ENCODE data around the gene UBLCP1.
"Not testable (repeated sequence)": the region's sequence is repeated elsewhere in the genome, so short reads cannot be mapped to it uniquely, and the experiment has no call there.

Gene UBLCP1

DNA sequence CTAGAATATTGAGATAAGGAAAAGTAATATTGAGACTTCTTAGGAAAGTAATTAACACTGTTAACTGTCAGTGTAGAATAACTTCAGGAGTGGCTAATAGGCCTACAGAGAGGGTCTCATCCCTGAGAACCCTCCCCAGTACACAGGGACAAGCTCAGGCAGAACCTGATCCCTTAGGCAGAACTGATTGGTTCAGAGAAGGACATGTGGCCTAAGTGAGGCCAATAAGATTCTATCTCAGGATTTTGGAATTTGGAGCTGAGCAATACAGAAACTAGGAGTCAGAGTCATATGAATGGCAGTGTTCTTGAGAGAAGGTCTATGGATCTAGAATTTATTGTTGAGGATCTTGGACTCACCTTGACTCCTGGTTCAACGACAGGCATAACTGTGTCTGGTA lies 10.9 kb upstream of the UBLCP1 start:
- DNase-seq = no peak

GRCh38 chr5:159257007-159257406 lies 6.1 kb upstream of the UBLCP1 start:
- DNase-seq = no peak

- no peak for DNase-seq
These were observed 5.3 kb upstream of the UBLCP1 start for GRCh38 chr5:159257629-159258283.

DNA sequence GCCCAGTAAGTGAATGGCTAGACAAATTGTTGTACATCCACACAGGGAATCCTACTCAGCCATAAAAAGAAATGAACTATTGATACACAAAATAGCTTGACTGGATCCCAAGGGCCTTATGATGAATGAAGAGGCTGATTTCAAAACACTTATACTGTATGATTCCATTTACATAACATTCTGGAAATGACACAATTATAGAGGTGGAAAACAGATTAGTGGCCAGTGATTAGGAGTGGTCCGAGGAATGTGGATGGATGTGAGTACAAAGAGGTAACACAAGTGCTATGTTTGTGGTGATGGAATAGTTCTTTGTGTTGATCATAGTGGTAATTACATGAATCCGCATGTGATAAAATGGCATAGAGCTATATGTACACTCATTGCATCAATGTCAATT lies 4.7 kb upstream of the UBLCP1 start:
- no peak for DNase-seq

- not testable (repeated sequence) for DNase-seq
These were observed 2.9 kb upstream of the UBLCP1 start for GRCh38 chr5:159260212-159260611.

DNA sequence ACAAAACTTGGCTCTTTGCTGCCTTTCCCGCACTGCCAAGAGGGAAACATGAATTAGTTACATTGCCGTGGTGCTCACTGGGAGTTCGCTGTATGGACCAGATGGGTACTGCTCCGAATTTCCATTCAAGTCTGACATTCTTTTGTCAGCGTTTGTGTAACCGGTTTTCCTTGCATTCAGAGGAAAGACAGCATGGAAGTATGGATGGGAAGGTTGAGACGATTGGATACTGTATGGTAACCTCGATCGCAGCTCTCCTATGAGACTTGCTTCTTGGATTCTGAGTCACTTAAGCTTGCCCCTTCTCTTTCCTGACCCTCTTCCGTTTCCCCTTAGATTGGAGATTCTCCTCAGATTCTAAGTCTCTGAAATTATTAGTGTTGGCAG lies 625 bp upstream of the UBLCP1 start:
- DNase-seq = no peak

- no peak for DNase-seq
These were observed 447 bp downstream of the UBLCP1 start for GRCh38 chr5:159263569-159263905.

DNA sequence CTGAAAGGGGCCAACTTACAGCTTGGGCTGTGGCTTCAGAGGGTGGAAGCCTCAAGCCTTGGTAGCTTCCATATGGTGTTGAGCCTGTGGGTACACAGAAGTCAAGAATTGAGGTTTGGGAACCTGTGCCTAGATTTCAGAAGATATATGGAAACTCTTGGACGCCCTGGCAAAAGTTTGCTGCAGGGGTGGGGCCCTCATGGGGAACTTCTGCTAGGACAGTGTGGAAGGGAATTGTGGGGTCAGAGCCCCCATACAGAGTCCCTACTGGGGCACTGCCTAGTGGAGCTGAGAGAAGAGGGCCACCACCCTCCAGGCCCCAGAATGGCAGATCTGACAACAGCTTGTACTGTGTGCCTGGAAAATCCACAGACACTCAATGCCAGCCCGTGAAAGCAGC lies 3.7 kb downstream of the UBLCP1 start:
- not testable (repeated sequence) for DNase-seq

GRCh38 chr5:159269723-159270122 lies 6.6 kb downstream of the UBLCP1 start:
- DNase-seq = no peak

DNA sequence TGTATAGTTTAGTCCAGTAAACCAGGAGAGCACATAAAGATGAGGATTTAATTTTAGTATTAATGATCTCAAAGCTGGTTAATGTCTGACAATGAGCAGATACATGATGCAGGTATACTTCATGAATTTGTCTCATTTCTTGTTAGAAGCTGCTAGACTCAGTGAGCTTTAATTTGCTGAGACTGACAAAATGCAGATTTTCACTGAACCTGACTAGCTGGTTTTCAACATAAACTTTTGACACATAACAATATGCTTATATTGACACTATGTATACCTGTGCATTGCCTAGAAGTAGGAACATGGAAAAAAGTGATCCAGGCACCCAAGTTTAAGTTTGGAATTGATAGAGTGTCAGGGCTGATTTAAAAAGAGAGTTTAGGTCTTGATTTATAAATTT lies 10.8 kb downstream of the UBLCP1 start:
- no peak for DNase-seq

GRCh38 chr5:159274676-159275075 lies 11.6 kb downstream of the UBLCP1 start:
- DNase-seq = no peak

DNA sequence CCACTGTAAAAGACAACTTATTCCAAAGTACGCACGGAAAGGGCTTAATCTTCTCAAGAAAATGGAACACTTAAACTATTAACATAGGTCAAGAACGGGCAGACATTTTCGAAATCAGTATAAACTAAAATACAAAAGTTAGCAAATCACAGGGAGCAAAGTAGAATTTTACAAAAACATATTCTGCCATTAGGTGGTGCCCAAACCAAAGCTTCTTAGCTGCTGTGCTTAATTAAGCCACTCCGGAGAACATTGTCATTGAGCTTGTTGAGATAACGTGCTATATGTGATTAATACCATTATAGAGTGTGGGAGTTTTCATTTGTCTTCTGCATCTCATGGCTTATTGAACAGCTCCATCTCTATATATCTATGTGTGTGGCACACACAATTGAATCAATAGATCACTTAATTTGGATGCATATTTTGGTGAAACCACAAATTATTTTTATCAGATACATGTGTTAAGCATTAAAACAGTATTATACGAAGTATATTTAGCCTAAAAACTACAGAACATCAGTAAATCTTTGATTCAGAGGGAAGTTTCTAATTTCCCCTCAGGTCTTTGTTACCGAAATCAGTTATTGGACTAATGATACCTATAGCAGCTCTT lies 23.4 kb downstream of the UBLCP1 start:
- peak; percentile 21 for DNase-seq

DNA sequence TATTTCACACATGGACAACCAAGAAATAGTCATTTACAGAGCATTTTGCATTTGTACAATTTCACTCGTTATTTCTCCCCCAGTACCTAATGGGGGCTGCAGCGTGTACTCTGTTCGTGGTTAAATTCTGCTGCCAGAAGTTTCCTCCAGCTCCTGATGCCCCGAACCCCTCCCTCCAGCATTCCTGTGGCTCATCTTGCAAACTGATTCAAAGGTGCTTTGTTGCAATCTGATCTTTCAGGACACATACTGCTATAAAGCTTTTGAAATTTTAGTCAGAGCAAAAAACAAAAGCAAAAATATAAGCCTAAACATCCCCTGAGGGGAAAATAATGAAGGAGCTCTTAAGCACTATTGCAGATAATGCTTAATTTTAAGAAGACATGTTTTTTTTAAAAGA lies 27.7 kb downstream of the UBLCP1 start:
- DNase-seq = no peak

GRCh38 chr5:159294921-159295320 lies 31.8 kb downstream of the UBLCP1 start:
- no peak for DNase-seq

GRCh38 chr5:159297300-159297699 lies 34.2 kb downstream of the UBLCP1 start:
- not testable (repeated sequence) for DNase-seq

DNA sequence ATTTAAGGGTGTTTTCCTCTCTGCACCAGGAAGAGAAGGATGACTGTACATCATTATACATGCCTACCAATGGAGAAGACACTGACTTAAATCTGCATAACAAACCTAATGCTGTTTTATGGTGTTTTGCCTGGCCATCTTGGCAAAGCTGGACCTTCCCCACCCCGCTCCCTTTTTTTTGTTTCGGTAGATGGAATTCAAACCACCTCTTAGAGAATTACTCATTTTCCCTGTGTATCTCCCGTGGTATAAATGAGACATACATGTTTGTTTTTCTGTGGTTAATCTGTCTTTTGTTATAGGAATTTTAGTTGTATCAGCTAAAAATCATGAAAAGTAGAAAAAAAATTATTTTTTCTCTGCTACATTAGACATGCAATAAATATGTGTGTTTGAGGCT lies 38.4 kb downstream of the UBLCP1 start:
- DNase-seq = no peak

DNA sequence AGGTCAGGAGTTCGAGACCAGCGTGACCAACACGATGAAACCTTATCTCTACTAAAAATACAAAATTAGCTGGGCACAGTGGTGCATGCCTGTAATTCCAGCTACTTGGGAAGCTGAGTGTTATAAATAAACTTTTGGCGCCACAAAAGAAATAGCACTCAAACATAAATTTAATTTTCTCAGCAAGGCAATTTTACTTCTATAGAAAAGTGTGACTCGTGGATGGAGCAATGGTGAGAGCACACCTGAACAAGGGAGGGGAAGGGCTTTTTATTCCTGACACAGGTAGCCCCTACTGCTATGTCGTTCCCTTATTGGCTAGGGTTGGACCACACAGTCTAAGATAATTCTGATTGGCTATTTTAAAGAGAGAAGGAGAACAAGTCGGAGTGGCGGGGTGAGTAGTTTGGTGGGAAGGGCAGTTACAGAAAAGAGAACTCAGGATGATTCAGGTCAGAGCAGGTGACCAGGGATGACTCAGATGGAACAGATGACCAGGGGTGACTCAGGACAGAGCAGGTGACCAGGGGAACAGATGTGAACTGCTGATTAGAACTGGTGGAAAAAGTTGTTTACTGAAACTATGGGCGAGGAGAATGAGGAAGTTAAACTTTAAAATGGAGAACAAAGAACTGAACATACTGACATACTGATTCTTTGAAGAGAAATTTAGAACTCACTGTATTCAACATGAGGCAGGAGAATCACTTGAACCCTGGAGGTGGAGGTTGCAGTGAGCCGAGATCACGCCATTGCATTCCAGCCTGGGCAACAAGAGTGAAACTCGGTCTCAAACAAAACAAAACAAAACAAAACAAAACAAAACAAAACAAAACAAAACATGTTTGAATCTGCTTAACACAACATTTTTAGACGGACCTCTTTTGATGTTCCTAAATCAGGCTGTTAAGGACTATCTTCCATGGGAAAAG lies 39.1 kb downstream of the UBLCP1 start:
- DNase-seq = not testable (repeated sequence)

DNA sequence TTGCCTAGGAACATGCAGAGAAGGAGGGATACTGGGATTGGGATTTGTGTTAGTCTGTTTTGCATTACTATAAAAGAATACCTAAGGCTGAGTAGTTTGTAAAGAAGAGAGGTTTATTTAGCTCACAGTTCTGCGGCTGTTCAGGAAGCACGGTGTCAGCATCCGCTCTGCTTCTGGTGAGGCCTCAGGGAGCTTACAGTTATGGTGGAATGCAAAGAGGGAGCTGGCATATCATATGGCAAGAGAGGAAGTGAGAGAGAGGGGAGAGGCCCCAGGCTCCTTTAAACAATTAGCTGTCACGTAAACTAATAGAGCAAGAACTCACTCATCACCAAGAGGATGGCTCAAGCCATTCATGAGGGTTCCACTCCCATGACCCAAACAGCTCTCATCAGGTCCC lies 40.2 kb downstream of the UBLCP1 start:
- no peak for DNase-seq

GRCh38 chr5:159304961-159305595 lies 42.0 kb downstream of the UBLCP1 start:
- DNase-seq = no peak

DNA sequence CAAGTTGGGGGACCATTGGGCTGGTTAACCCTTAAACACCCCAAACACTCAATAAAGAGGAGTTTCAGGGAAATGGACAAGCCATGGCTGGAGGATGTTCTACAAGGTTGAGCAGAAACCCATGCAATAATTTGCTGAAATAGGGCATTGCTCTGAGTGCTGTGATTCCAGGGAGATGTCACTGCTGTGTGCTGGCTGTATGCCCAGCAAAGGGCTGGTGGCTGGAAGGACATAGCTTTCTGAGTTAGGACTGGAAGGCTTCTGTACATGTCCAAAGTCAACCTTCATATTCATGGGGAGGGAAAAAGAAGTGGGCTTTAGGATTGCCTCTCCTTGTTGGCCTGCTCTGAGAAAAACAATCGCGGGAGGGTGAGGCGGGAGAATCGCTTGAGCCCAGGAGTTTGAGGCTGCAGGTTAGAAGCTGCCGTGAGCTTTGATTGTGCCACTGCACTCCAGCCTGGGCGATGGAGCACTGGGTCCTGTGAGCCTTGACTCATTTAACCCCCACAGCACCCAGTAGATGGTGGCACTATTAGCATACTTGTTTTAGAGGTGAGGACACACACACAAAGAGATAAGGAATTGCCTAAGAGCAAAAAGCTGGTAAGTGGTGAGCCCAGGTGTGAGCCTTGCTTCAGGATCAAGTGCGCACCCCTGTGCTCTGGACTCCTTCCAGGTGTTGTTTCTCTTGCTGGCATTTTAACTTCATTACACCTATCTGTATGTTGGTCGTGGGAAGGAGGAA lies 46.8 kb downstream of the UBLCP1 start:
- DNase-seq = no peak

- no peak for DNase-seq
These were observed 47.4 kb downstream of the UBLCP1 start for GRCh38 chr5:159310511-159310910.

DNA sequence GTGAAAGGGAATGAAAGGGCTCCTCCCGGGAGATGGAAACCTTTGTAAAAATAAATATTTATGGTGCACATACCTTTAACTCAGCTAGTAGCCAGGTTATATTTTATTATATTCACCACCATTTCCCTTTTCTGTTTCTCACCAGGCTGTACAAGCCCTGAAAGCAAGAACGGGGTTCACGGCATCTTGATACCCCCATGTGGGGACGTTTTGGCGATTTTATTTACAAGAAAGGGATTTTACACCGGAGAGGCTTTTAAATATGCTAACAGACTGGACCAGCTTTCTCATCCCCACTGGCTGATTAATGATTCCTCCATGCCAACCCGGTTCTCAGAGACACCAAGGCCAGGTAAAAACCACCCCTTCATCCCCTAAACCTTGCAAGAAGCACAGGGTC lies 48.0 kb downstream of the UBLCP1 start:
- DNase-seq = no peak

GRCh38 chr5:159313197-159313596 lies 50.1 kb downstream of the UBLCP1 start:
- no peak for DNase-seq
